Ishikawa (cell line): Measurements from ENCODE around the gene ENO3.

ENCODE experiments used
- CEBPB ChIP-seq: IDR thresholded peaks from 2 replicates; pipeline ENCODE4 v1.6.1; 2012
- CREB1 ChIP-seq: IDR thresholded peaks from 2 replicates; pipeline ENCODE4 v1.6.1; 2012; ENCODE audit warnings: low read depth
- EGR1 ChIP-seq: IDR thresholded peaks from 2 replicates; pipeline ENCODE4 v1.6.1; 2012
- EP300 ChIP-seq: IDR thresholded peaks from 2 replicates; pipeline ENCODE4 v1.6.1; 2012; ENCODE audit warnings: borderline replicate concordance
- FOXM1 ChIP-seq: IDR thresholded peaks from 2 replicates; pipeline ENCODE4 v1.6.1; 2012; ENCODE audit warnings: low read depth, borderline replicate concordance
- NFIC ChIP-seq: IDR thresholded peaks from 2 replicates; pipeline ENCODE4 v1.6.1; 2012
- RAD21 ChIP-seq: IDR thresholded peaks from 2 replicates; pipeline ENCODE4 v1.6.1; 2012; ENCODE audit warnings: low read depth
- TAF1 ChIP-seq: IDR thresholded peaks from 2 replicates; pipeline ENCODE4 v1.6.1; 2012; ENCODE audit warnings: low read depth, mild to moderate bottlenecking
- TCF12 ChIP-seq: IDR thresholded peaks from 2 replicates; pipeline ENCODE4 v1.6.1; 2012; ENCODE audit warnings: low read depth
- TEAD4 ChIP-seq: IDR thresholded peaks from 2 replicates; pipeline ENCODE4 v1.6.1; 2012
- YY1 ChIP-seq: IDR thresholded peaks from 2 replicates; pipeline ENCODE4 v1.6.1; 2012; ENCODE audit warnings: low read depth
- ZBTB7A ChIP-seq: IDR thresholded peaks from 2 replicates; pipeline ENCODE4 v1.6.1; 2012; ENCODE audit warnings: low read depth
- TF ChIP-seq, protein P1 (sequence below): IDR thresholded peaks from 2 replicates; pipeline ENCODE4 v1.6.1; 2012
- TF ChIP-seq, protein P2 (sequence below): IDR thresholded peaks from 2 replicates; pipeline ENCODE4 v1.6.1; 2012; ENCODE audit warnings: low read depth, mild to moderate bottlenecking
- TF ChIP-seq, protein P3 (sequence below): IDR thresholded peaks from 2 replicates; pipeline ENCODE4 v1.6.1; 2012

Gene ENO3

DNA sequence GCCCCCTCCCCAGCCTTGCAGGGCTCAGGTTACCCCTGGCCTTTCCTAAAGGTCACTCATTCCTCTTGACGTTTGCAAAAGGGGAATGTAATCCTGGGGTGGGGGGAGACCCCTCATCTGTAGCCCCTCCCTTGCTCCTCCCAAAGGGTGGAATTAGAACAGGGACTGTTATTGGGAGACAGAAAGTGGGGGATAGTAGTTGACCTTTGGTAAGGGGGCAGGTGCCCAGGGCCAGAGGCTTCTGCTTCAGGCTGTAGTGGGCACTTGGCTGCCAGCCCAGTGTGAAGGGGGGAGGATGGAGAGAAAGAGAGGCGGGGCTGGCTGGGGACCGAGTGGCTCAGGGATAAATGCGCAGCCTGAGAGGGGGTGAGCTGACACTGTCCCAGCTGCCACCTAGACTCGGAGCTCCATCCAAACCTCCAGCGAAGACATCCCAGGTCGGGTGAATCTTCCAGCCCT, at the start of gene ENO3:
ENO3 (plus strand) TSS at position 374 of the 459 bp plus-strand sequence. CDS start 711 bp downstream, outside the sequence.
- no peak for TF ChIP-seq RAD21
- peak; percentile 3; the same call in 1 of the 2 replicates for TF ChIP-seq ZBTB7A
- peak; percentile 17; the same call in 1 of the 2 replicates for TF ChIP-seq NFIC
- no peak for TF ChIP-seq YY1
- no peak for TF ChIP-seq EP300

DNA sequence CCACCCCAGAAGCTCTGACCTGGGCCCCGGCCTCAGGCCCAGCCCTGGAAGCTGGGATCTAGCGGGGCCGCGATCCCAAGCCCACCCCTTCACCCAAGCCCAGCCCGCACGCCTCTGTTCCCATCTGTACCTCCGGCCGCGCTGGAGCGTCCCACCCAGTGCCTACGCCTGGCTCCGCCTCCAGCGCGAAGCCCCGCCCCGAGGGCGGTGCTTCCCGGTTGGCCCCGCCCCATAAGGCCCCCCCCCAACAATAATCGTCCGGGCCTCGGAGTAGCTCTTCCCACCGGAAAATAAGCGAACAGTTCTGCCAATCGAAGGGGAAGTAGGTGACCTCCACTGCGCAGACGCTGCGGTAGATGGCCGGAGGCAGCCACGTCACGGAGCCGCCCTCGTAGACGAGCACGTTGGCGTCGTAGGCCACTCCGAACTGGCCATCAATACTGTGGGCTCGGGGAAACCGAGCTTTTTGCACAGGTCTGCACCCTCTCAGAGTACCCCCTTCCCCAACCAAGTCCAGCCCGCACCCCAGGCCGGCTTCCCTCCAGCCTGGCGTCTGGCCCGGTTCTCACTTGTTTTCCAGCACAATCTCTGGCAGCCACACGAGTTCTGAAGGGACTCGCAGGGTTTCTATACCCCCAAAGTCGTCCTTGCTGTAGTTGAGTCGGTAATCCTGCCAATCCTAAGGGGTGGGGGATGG, 49.1 kb upstream of the ENO3 start:
- no peak for TF ChIP-seq TEAD4
- no peak for TF ChIP-seq EGR1
- TF ChIP-seq CREB1 = no peak
- TF ChIP-seq TAF1 = no peak
- no peak for TF ChIP-seq TCF12
- no peak for TF ChIP-seq ZBTB7A
- no peak for TF ChIP-seq RAD21
- TF ChIP-seq, protein P1, sequence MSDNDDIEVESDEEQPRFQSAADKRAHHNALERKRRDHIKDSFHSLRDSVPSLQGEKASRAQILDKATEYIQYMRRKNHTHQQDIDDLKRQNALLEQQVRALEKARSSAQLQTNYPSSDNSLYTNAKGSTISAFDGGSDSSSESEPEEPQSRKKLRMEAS = no peak
- TF ChIP-seq, protein P2, sequence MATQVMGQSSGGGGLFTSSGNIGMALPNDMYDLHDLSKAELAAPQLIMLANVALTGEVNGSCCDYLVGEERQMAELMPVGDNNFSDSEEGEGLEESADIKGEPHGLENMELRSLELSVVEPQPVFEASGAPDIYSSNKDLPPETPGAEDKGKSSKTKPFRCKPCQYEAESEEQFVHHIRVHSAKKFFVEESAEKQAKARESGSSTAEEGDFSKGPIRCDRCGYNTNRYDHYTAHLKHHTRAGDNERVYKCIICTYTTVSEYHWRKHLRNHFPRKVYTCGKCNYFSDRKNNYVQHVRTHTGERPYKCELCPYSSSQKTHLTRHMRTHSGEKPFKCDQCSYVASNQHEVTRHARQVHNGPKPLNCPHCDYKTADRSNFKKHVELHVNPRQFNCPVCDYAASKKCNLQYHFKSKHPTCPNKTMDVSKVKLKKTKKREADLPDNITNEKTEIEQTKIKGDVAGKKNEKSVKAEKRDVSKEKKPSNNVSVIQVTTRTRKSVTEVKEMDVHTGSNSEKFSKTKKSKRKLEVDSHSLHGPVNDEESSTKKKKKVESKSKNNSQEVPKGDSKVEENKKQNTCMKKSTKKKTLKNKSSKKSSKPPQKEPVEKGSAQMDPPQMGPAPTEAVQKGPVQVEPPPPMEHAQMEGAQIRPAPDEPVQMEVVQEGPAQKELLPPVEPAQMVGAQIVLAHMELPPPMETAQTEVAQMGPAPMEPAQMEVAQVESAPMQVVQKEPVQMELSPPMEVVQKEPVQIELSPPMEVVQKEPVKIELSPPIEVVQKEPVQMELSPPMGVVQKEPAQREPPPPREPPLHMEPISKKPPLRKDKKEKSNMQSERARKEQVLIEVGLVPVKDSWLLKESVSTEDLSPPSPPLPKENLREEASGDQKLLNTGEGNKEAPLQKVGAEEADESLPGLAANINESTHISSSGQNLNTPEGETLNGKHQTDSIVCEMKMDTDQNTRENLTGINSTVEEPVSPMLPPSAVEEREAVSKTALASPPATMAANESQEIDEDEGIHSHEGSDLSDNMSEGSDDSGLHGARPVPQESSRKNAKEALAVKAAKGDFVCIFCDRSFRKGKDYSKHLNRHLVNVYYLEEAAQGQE = no peak
- no peak for TF ChIP-seq YY1
- no peak for TF ChIP-seq FOXM1
- no peak for TF ChIP-seq NFIC

DNA sequence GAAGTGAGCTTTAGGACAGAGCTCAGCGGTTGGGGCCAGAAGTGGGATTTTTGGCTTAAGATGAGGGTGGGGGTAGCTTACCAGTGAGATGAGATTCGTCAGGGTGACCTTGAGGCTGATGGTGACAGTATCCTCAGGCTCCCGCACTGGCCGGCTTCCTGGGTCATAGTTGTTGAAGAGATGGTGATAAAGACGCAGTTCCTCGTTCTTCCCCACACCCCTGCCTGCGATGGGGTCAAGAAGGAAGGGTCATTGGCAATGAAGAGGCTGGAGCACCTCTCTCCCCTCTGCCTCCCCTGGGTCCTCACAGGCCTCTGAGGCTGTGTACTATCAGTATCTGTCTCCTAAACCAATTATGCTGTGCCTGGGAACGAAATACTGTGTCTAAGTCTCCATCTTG, 48.4 kb upstream of the ENO3 start:
- no peak for TF ChIP-seq CREB1
- no peak for TF ChIP-seq TAF1
- no peak for TF ChIP-seq NFIC
- no peak for TF ChIP-seq YY1
- TF ChIP-seq TCF12 = no peak

DNA sequence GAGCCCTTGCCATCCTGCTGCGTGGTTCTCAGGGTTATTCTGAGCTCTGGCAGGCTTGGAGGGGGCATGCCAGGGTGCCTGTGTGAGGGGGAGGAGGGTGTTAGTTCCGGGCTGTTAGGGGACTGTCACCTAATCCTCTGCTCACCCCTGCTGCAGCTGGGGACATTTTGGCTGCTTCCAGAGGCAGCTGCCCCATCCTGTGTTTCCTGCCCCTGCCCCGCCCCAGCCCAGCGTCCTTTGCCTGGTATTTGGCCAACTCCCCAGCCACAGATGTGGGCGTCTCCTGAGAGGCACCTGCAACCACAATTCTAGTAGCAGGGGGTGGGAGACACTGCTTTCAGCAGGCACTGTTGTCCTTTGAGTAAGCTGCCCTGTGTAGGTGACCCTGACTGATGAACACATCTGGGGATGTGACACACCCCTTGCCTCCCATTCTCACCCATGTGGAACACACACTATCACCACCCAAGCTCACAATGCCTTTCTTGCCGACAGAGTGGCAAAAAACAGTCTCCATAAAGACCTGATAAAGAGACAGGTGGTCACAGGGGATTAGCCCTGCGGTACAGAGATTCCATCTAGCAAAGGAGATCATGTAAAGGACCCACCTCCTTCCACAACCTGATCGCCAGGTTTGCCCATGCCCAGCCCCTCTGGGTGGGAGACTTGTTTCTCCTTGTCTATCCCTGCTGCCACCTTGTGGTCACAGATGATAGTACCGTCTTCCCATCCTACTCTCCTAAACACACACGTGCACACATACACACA, 47.7 kb upstream of the ENO3 start, which contains the start of gene CHRNE:
CHRNE (minus strand) TSS at position 48 of the 768 bp plus-strand sequence; CDS start at position 13, 35 bp downstream.
- TF ChIP-seq, protein P3, sequence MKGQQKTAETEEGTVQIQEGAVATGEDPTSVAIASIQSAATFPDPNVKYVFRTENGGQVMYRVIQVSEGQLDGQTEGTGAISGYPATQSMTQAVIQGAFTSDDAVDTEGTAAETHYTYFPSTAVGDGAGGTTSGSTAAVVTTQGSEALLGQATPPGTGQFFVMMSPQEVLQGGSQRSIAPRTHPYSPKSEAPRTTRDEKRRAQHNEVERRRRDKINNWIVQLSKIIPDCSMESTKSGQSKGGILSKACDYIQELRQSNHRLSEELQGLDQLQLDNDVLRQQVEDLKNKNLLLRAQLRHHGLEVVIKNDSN = peak; percentile 18; the same call in 1 of the 2 replicates
- no peak for TF ChIP-seq EP300
- TF ChIP-seq YY1 = no peak
- TF ChIP-seq ZBTB7A = peak; percentile 79
- no peak for TF ChIP-seq EGR1
- TF ChIP-seq TAF1 = no peak
- TF ChIP-seq, protein P2 = no peak
- TF ChIP-seq, protein P1 = 0 out of 2 replicates have a peak, but pooled peaks have one; percentile 24
- TF ChIP-seq CEBPB = no peak
- TF ChIP-seq TCF12 = 0 out of 2 replicates have a peak, but pooled peaks have one; percentile 25
- TF ChIP-seq FOXM1 = no peak
- TF ChIP-seq NFIC = no peak; the same call in 1 of the 2 replicates
- TF ChIP-seq TEAD4 = 0 out of 2 replicates have a peak, but pooled peaks have one; percentile 22
- TF ChIP-seq RAD21 = peak; percentile 68
- TF ChIP-seq CREB1 = no peak

DNA sequence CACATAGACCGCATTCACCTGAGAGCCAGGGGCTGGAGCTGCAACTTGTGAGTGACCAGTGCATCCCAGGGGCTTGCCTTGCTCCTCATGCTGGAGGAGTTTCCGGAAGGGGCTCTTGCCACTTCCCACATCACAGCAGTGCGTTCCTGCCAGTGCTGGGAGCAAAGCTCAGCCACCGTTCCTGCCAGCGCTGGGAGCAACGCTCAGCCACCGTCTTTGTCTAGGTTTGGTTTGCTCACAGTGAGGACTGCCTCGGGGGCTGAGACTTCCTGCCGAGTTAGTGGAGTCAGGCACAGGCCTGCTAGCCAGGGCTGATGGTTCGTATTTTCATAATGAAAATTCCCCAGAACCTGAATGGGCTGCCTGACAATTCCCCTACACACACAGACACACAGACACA, 42.6 kb upstream of the ENO3 start:
- TF ChIP-seq TAF1 (no peak), FOXM1 (no peak), EP300 (no peak), CREB1 (no peak), EGR1 (no peak), TEAD4 (no peak), NFIC (no peak), RAD21 (no peak)
- TF ChIP-seq, protein P1 = no peak
- TF ChIP-seq, protein P2 = no peak
